RWPE2 (cell line): ENCODE results near the gene PAIP2B.

Source experiments
- ATAC-seq: fragments of 200-7000 bp; cut with Tn5 transposase; 3 replicates; pipeline ENCODE4 v1.9.1; 2021; ENCODE audit warnings: low read depth
- DNase-seq: peaks from one replicate; pipeline ENCODE4 v3.0.0-alpha.2; 2020; ENCODE audit warnings: low spot score
- H3K27ac ChIP-seq: fragments of 450-650 bp; 2 replicates; pipeline ENCODE4 v1.5.1; 2017; ENCODE audit warnings: mild to moderate bottlenecking; ENCODE audit not compliant: poor library complexity, severe bottlenecking
- H3K27me3 ChIP-seq: fragments of 250-450 bp; sonication (Bioruptor Pico); 2 replicates; pipeline ENCODE4 v1.5.1; 2021; ENCODE audit warnings: mild to moderate bottlenecking, moderate library complexity; ENCODE audit not compliant: insufficient read depth, poor library complexity, severe bottlenecking
- H3K36me3 ChIP-seq: fragments of 250-450 bp; sonication (Bioruptor Pico); 2 replicates; pipeline ENCODE4 v1.5.1; 2020; ENCODE audit warnings: low read depth, mild to moderate bottlenecking, moderate library complexity
- H3K4me1 ChIP-seq: fragments of 250-450 bp; sonication (Bioruptor Pico); 2 replicates; pipeline ENCODE4 v1.5.1; 2021; ENCODE audit warnings: mild to moderate bottlenecking, moderate library complexity; ENCODE audit not compliant: insufficient read depth, poor library complexity, severe bottlenecking
- H3K4me3 ChIP-seq: fragments of 250-450 bp; sonication (Bioruptor Pico); 2 replicates; pipeline ENCODE4 v1.5.1; 2021; ENCODE audit warnings: mild to moderate bottlenecking, moderate library complexity; ENCODE audit not compliant: severe bottlenecking
- H3K9me3 ChIP-seq: fragments of 250-450 bp; sonication (Bioruptor Pico); 2 replicates; pipeline ENCODE4 v1.5.1; 2021; ENCODE audit warnings: mild to moderate bottlenecking, moderate library complexity; ENCODE audit not compliant: severe bottlenecking
- CTCF ChIP-seq: fragments of 450-650 bp; IDR thresholded peaks from one replicate; pipeline ENCODE4 v1.5.1; 2017; ENCODE audit warnings: mild to moderate bottlenecking, moderate library complexity; ENCODE audit not compliant: poor library complexity, severe bottlenecking

The PAIP2B gene

GRCh38 chr2:71226965-71227560, at the start of gene PAIP2B:
PAIP2B (minus strand) TSS chr2:71227103; CDS start chr2:71202589, 24,514 bp downstream.
- DNase-seq = peak; percentile 97

GRCh38 chr2:71275939-71276310, 49.0 kb upstream of the PAIP2B start:
- Histone ChIP-seq H3K4me1 (no peaks in the 10 kb centered on the region), H3K4me3 (peak overlapping the region; percentile 38), H3K27ac (peak overlapping the region; percentile 53), H3K9me3 (no peaks in the 10 kb centered on the region), H3K36me3 (no peaks in the 10 kb centered on the region), H3K27me3 (peaks cover 42% of the 10 kb centered on the region)
- ATAC-seq (no peak), DNase-seq (no peak)
- TF ChIP-seq CTCF = no peak

More at GRCh38 chr2:71226965-71227560, at the start of gene PAIP2B:
- no peaks in the 10 kb centered on the region for H3K9me3 ChIP-seq
- ATAC-seq = peak; percentile 92
- no peaks in the 10 kb centered on the region for H3K27me3 ChIP-seq
- peaks cover 4% of the 10 kb centered on the region for H3K4me1 ChIP-seq
- TF ChIP-seq CTCF = no peak
- H3K4me3 ChIP-seq = peak within 1 kb of the TSS; percentile 61
- H3K27ac ChIP-seq = no peak within 1 kb of the TSS
- no peaks in the 10 kb centered on the region for H3K36me3 ChIP-seq

GRCh38 chr2:71269511-71270090, 42.7 kb upstream of the PAIP2B start:
- no peaks in the 10 kb centered on the region for H3K9me3 ChIP-seq
- no peak overlapping the region for H3K4me3 ChIP-seq
- no peaks in the 10 kb centered on the region for H3K36me3 ChIP-seq
- ATAC-seq (no peak), DNase-seq (no peak)
- H3K4me1 ChIP-seq = no peaks in the 10 kb centered on the region
- no peak overlapping the region for H3K27ac ChIP-seq
- no peak for TF ChIP-seq CTCF
- peaks cover 10% of the 10 kb centered on the region for H3K27me3 ChIP-seq

GRCh38 chr2:71263386-71263785, 36.5 kb upstream of the PAIP2B start:
- H3K4me3 ChIP-seq = no peak overlapping the region
- ATAC-seq (no peak), DNase-seq (no peak)
- no peak for TF ChIP-seq CTCF
- no peak overlapping the region for H3K27ac ChIP-seq
- H3K27me3 ChIP-seq = peaks cover 20% of the 10 kb centered on the region
- H3K9me3 ChIP-seq = no peaks in the 10 kb centered on the region
- no peaks in the 10 kb centered on the region for H3K36me3 ChIP-seq
- no peaks in the 10 kb centered on the region for H3K4me1 ChIP-seq

GRCh38 chr2:71261534-71261933, 34.6 kb upstream of the PAIP2B start:
- TF ChIP-seq CTCF = no peak
- H3K36me3 ChIP-seq = no peaks in the 10 kb centered on the region
- H3K4me3 ChIP-seq = no peak overlapping the region
- no peak for DNase-seq
- H3K27ac ChIP-seq = no peak overlapping the region
- H3K27me3 ChIP-seq = peaks cover 30% of the 10 kb centered on the region
- no peaks in the 10 kb centered on the region for H3K9me3 ChIP-seq
- no peaks in the 10 kb centered on the region for H3K4me1 ChIP-seq
- no peak for ATAC-seq
